HCT116 (cell line): ENCODE measurements around the gene WWOX. TPM values are rescaled to one million over a fixed set of nuclear protein-coding genes. Genes with fewer than 3 reads are reported as not detected.

Source experiments
- ATAC-seq: fragments of 200-7000 bp; cut with Tn5 transposase; 2 replicates; pipeline ENCODE4 v1.9.1; 2020; ENCODE audit warnings: mild to moderate bottlenecking, moderate library complexity
- BruUV-seq: library from RNA; stranded (reverse); fragments of 400-500 nt; replicated peaks from 2 replicates; lab custom pipeline; 2021; lab: Mats Ljungman, UMichigan
- CTCF ChIA-PET: fragments of 300-600 bp; sonication (Branson Sonifier 250); formaldehyde crosslinking; loops from one replicate; lab custom pipeline; 2021; ENCODE audit warnings: antibody characterized with exemption; lab: Charles Lee
- POLR2A ChIA-PET: fragments of 300-600, 350-600 bp; sonication (Branson Sonifier 250); formaldehyde crosslinking; loops from one replicate; lab custom pipeline; 2021; ENCODE audit warnings: antibody characterized with exemption; lab: Charles Lee
- RAD21 ChIA-PET, 2 experiments: fragments of 300-600 bp; sonication (Branson Sonifier 250); formaldehyde crosslinking; loops; one replicate each; lab custom pipeline; 2023; ENCODE audit warnings: low total read pairs in 2 of 2; ENCODE audit not compliant: uncharacterized antibody in 2 of 2, unreplicated experiment in 2 of 2, low non-redundant PET in 1 of 2; lab: Charles Lee
- DNase-seq: peaks from one replicate; pipeline ENCODE4 v3.0.0-alpha.2; 2010; ENCODE audit warnings: low read depth, low spot score
- H2AFZ ChIP-seq: fragments of 200-600 bp; shearing (Covaris generic), sonication (generic); 2 replicates; pipeline ENCODE4 v1.6.1; 2017; ENCODE audit warnings: low read depth, mixed run types, mixed read lengths, antibody characterized with exemption, low read length; ENCODE audit not compliant: poor library complexity, severe bottlenecking
- H3K27ac ChIP-seq: 2 replicates; pipeline ENCODE4 v1.5.1; 2012; ENCODE audit warnings: low read depth, low read length
- H3K27me3 ChIP-seq: fragments of 200-600 bp; sonication (generic); 2 replicates; pipeline ENCODE4 v1.6.1; 2016; ENCODE audit warnings: mixed run types, low read length, mixed read lengths; ENCODE audit not compliant: insufficient read depth
- H3K36me3 ChIP-seq, 2 experiments: fragments of 200-500 bp in 1 of 2; fragments of 200-600 bp in 1 of 2; sonication (Bioruptor generic) in 1 of 2; sonication (generic) in 1 of 2; 2 replicates each; pipeline versions ENCODE4 v1.5.1 to v1.6.1; 2014 to 2016; ENCODE audit warnings: low read length in 2 of 2, inconsistent platforms in 1 of 2, mixed read lengths in 1 of 2, mixed run types in 1 of 2; ENCODE audit not compliant: insufficient read depth in 2 of 2, control insufficient read depth in 1 of 2
- H3K4me1 ChIP-seq, 2 experiments: fragments of 200-600 bp in 1 of 2; sonication (generic) in 1 of 2; 2 replicates each; pipeline versions ENCODE4 v1.5.1 to v1.6.1; 2012 to 2017; ENCODE audit warnings: low read length in 2 of 2, inconsistent platforms in 1 of 2, mild to moderate bottlenecking in 1 of 2, mixed read lengths in 1 of 2, mixed run types in 1 of 2, moderate library complexity in 1 of 2; ENCODE audit not compliant: insufficient read depth in 2 of 2, control insufficient read depth in 1 of 2
- H3K4me2 ChIP-seq: fragments of 200-600 bp; sonication (generic); 2 replicates; pipeline ENCODE4 v1.6.1; 2017; ENCODE audit warnings: mixed run types, low read length, mixed read lengths
- H3K4me3 ChIP-seq, 2 experiments: fragments of 200-600 bp in 1 of 2; sonication (generic) in 1 of 2; replicated peaks in 1 of 2; 2 replicates each; pipeline ENCODE4 v1.5.1; 2011 to 2016; ENCODE audit warnings: low read length in 2 of 2, control low read depth in 1 of 2, low read depth in 1 of 2, mild to moderate bottlenecking in 1 of 2, mixed read lengths in 1 of 2, mixed run types in 1 of 2
- H3K79me2 ChIP-seq: fragments of 200-600 bp; sonication (generic); 2 replicates; pipeline ENCODE4 v1.6.1; 2017; ENCODE audit warnings: mild to moderate bottlenecking, mixed run types, low read length, moderate library complexity, mixed read lengths; ENCODE audit not compliant: insufficient read depth
- H3K9ac ChIP-seq: fragments of 200-600 bp; sonication (generic); 2 replicates; pipeline ENCODE4 v1.6.1; 2016; ENCODE audit warnings: low read length, mixed read lengths
- H3K9me2 ChIP-seq: fragments of 200-600 bp; sonication (generic), shearing (Covaris generic); 2 replicates; pipeline ENCODE4 v1.6.1; 2017; ENCODE audit warnings: mixed run types, mild to moderate bottlenecking, moderate library complexity; ENCODE audit not compliant: insufficient read depth
- H3K9me3 ChIP-seq, 2 experiments: fragments of 200-500 bp in 1 of 2; fragments of 200-600 bp in 1 of 2; sonication (Bioruptor generic) in 1 of 2; sonication (generic) in 1 of 2; 2 replicates each; pipeline ENCODE4 v1.6.1; 2014 to 2017; ENCODE audit warnings: low read length in 2 of 2, mixed read lengths in 2 of 2, inconsistent platforms in 1 of 2, low read depth in 1 of 2, mild to moderate bottlenecking in 1 of 2, mixed run types in 1 of 2, moderate library complexity in 1 of 2; ENCODE audit not compliant: control insufficient read depth in 1 of 2, insufficient read depth in 1 of 2
- H4K20me1 ChIP-seq: fragments of 200-600 bp; sonication (generic), shearing (Covaris generic); 2 replicates; pipeline ENCODE4 v1.6.1; 2017; ENCODE audit warnings: mixed run types, mild to moderate bottlenecking, moderate library complexity; ENCODE audit not compliant: insufficient read depth
- FOSL1 ChIP-seq: IDR thresholded peaks from 2 replicates; pipeline ENCODE4 v1.6.1; 2012; ENCODE audit warnings: low read depth
- JUND ChIP-seq: IDR thresholded peaks from 2 replicates; pipeline ENCODE4 v1.6.1; 2012
- SIN3A ChIP-seq: IDR thresholded peaks from 2 replicates; pipeline ENCODE4 v1.6.1; 2012; ENCODE audit warnings: low read depth
- ZFX ChIP-seq: fragments of 450-650 bp; IDR thresholded peaks from 2 replicates; pipeline ENCODE4 v1.6.1; 2017
- intact Hi-C: fragments of 100-400 bp; cut with micrococcal nuclease; formaldehyde crosslinking; loops from 2 replicates; pipeline ENCODE4 v1.10.0; 2022
- total RNA-seq: library from RNA; stranded (reverse); gene quantifications from one replicate; pipeline ENCODE4 v1.2.1, GENCODE V29; 2021; ENCODE audit not compliant: unreplicated experiment
- TF ChIP-seq, protein P1 (sequence below): IDR thresholded peaks from 2 replicates; pipeline ENCODE4 v1.6.1; 2011; ENCODE audit warnings: mild to moderate bottlenecking, low read length, moderate library complexity; ENCODE audit not compliant: insufficient replicate concordance; ENCODE audit errors: extremely low read depth
- TF ChIP-seq, protein P2 (sequence below): IDR thresholded peaks from 2 replicates; pipeline ENCODE4 v1.6.1; 2012
- TF ChIP-seq, protein P3 (sequence below): IDR thresholded peaks from 2 replicates; pipeline ENCODE4 v1.6.1; 2012; ENCODE audit warnings: low read depth

WWOX gene
- total RNA-seq, 1 experiment from 2014 or later: 13.7 TPM

DNA sequence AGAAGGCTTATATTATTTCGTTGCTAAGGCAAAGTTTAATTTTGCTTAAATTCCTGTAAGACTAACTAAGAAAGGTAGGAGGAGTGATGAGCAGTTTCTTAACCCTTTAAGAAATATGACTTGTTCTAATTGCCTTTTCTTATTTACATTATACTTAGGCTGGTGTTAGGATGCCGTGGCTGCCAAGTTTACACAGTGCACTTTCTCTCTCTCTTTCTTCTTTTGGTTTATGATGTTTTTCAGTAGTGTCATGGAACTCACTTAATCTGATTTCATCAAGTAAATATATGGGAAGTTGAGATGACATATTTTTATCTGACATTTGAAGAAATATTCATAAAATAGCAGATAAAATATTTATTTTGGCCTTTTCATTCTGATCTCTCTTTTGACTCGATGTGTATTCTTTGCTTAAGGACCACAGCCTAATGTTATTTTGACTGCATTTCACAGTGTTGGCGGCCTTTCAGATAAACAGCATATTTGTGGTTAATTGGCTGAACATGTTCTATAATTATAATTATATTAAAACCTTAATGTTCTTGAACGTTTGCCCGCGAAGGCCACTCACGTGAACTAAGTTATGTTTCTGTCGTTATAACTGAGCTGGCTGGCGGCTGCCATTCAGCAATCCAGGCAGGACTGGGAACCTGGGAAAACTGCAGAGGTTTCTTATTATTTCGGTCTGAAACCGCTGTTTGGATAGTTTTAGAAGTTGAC lies 191.6 kb downstream of the WWOX start:
- TF ChIP-seq, protein P1, sequence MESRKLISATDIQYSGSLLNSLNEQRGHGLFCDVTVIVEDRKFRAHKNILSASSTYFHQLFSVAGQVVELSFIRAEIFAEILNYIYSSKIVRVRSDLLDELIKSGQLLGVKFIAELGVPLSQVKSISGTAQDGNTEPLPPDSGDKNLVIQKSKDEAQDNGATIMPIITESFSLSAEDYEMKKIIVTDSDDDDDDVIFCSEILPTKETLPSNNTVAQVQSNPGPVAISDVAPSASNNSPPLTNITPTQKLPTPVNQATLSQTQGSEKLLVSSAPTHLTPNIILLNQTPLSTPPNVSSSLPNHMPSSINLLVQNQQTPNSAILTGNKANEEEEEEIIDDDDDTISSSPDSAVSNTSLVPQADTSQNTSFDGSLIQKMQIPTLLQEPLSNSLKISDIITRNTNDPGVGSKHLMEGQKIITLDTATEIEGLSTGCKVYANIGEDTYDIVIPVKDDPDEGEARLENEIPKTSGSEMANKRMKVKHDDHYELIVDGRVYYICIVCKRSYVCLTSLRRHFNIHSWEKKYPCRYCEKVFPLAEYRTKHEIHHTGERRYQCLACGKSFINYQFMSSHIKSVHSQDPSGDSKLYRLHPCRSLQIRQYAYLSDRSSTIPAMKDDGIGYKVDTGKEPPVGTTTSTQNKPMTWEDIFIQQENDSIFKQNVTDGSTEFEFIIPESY: no peak
- TF ChIP-seq FOSL1 (no peak), SIN3A (no peak), ZFX (no peak), JUND (no peak)
- TF ChIP-seq, protein P2, sequence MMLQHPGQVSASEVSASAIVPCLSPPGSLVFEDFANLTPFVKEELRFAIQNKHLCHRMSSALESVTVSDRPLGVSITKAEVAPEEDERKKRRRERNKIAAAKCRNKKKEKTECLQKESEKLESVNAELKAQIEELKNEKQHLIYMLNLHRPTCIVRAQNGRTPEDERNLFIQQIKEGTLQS: no peak
- TF ChIP-seq, protein P3, sequence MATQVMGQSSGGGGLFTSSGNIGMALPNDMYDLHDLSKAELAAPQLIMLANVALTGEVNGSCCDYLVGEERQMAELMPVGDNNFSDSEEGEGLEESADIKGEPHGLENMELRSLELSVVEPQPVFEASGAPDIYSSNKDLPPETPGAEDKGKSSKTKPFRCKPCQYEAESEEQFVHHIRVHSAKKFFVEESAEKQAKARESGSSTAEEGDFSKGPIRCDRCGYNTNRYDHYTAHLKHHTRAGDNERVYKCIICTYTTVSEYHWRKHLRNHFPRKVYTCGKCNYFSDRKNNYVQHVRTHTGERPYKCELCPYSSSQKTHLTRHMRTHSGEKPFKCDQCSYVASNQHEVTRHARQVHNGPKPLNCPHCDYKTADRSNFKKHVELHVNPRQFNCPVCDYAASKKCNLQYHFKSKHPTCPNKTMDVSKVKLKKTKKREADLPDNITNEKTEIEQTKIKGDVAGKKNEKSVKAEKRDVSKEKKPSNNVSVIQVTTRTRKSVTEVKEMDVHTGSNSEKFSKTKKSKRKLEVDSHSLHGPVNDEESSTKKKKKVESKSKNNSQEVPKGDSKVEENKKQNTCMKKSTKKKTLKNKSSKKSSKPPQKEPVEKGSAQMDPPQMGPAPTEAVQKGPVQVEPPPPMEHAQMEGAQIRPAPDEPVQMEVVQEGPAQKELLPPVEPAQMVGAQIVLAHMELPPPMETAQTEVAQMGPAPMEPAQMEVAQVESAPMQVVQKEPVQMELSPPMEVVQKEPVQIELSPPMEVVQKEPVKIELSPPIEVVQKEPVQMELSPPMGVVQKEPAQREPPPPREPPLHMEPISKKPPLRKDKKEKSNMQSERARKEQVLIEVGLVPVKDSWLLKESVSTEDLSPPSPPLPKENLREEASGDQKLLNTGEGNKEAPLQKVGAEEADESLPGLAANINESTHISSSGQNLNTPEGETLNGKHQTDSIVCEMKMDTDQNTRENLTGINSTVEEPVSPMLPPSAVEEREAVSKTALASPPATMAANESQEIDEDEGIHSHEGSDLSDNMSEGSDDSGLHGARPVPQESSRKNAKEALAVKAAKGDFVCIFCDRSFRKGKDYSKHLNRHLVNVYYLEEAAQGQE: no peak
- intact Hi-C loops: no loop called here
- no TSS peak for BruUV-seq
- ATAC-seq (no peak), DNase-seq (no peak)
- Histone ChIP-seq H3K79me2 (no peaks in the 10 kb centered on the region), H4K20me1 (no peaks in the 10 kb centered on the region), H3K27me3 (no peaks in the 10 kb centered on the region), H3K4me3 (no peak overlapping the region), H3K4me1 (no peaks in the 10 kb centered on the region), H2AFZ (no peak overlapping the region), H3K4me2 (no peak overlapping the region), H3K36me3 (no peaks in the 10 kb centered on the region), H3K9ac (no peak overlapping the region), H3K9me3 (no peaks in the 10 kb centered on the region), H3K27ac (no peak overlapping the region), H3K9me2 (no peaks in the 10 kb centered on the region)
- ChIA-PET POLR2A (no interaction called here), CTCF (no interaction called here), RAD21 (no interaction called here)
